Measurements from ENCODE around the gene OR52N5. TPM values are rescaled to one million over a fixed set of nuclear protein-coding genes. Genes with fewer than 3 reads are reported as not detected.
A peak's percentile ranks its signal among the peaks of the same experiment; 100 is the strongest.

OR52N5 gene
- total and polyA plus RNA-seq, 9 of the 15 experiments (the other 6 are each of a cell fraction or from before 2014, with no cell fraction given) = not detected

DNA sequence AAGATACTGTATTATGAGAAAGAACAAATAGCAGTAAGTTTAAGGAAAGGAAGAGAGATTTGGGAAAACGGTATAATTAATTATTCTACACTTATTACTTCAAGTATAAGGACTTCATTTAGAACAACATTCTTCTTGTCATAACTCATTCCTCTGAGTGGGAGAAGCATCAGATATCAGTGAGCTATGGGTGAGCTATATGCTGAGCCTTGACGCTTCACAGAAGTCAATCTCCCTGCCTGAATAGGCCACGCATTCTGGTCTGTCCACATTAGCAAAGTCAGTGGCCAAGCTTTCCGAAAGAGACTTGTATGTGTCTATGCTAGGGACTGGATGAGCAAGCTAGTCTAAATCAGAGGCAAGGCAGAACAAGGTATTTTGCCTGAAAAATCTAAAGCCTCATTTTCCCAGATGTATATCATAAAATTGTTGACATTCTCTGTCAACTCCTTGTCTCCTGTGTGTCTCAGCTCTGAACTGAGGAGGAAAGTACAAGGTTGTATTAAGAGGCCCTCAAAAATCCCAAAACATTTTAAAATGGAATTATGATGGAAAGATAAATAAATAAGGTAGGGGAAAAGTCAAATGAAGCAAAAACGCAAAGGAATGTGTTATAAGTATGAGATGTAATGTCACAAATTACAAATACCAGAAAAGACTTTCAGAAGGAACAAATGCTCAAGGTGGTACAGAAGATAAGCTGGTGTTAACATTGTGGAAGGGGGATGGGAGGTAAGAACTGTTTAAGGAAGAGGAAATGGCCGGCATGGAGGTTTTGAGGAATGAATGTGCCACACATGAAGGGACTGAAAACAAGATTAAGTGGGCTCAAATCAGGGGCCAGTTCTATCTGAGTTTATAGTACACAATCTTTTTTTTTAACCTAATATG lies 27.0 kb upstream of the OR52N5 start (continued):
- TF ChIP-seq MXI1 (IDR thresholded peaks at IDR 0.05; ENCODE audit: low read depth, low read length) (no peak), ZNF830 (CRISPR knock-in tag; IDR thresholded peaks at IDR 0.05) (no peak), LEF1 (IDR thresholded peaks at IDR 0.05) (peak; percentile 99), MIER1 (IDR thresholded peaks at IDR 0.05; ENCODE audit: low read depth) (no peak), TCFL5 (CRISPR knock-in tag; conservative IDR thresholded peaks at IDR 0.05) (no peak), CBFA2T3 (IDR thresholded peaks at IDR 0.05) (peak; percentile 90), TARDBP (IDR thresholded peaks at IDR 0.05) (no peak), PURB (CRISPR knock-in tag; IDR thresholded peaks at IDR 0.05; ENCODE audit: low read depth) (no peak), RAD21 (CRISPR knock-in tag; conservative IDR thresholded peaks at IDR 0.05 in 1 of 2, IDR thresholded peaks at IDR 0.05 in 1 of 2) (no peak), C11orf30 (IDR thresholded peaks at IDR 0.05; ENCODE audit: low read depth) (no peak), FOS (IDR thresholded peaks at IDR 0.05; ENCODE audit: extremely low read depth, insufficient read length) (no peak), GABPA (tag; conservative IDR thresholded peaks at IDR 0.05; ENCODE audit: low read depth) (no peak), KLF1 (tag; IDR thresholded peaks at IDR 0.05) (no peak), ZNF384 (IDR thresholded peaks at IDR 0.05; ENCODE audit: low read depth, low read length) (no peak), CTBP1 (IDR thresholded peaks at IDR 0.05; ENCODE audit: borderline replicate concordance) (no peak), SOX6 (IDR thresholded peaks at IDR 0.05) (peak; percentile 67), MCM7 (IDR thresholded peaks at IDR 0.05) (no peak)
- TF ChIP-seq, protein P1, sequence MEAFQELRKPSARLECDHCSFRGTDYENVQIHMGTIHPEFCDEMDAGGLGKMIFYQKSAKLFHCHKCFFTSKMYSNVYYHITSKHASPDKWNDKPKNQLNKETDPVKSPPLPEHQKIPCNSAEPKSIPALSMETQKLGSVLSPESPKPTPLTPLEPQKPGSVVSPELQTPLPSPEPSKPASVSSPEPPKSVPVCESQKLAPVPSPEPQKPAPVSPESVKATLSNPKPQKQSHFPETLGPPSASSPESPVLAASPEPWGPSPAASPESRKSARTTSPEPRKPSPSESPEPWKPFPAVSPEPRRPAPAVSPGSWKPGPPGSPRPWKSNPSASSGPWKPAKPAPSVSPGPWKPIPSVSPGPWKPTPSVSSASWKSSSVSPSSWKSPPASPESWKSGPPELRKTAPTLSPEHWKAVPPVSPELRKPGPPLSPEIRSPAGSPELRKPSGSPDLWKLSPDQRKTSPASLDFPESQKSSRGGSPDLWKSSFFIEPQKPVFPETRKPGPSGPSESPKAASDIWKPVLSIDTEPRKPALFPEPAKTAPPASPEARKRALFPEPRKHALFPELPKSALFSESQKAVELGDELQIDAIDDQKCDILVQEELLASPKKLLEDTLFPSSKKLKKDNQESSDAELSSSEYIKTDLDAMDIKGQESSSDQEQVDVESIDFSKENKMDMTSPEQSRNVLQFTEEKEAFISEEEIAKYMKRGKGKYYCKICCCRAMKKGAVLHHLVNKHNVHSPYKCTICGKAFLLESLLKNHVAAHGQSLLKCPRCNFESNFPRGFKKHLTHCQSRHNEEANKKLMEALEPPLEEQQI (IDR thresholded peaks at IDR 0.05) = peak; percentile 50; the same call in 1 of the 2 replicates
- TF ChIP-seq, protein P2, sequence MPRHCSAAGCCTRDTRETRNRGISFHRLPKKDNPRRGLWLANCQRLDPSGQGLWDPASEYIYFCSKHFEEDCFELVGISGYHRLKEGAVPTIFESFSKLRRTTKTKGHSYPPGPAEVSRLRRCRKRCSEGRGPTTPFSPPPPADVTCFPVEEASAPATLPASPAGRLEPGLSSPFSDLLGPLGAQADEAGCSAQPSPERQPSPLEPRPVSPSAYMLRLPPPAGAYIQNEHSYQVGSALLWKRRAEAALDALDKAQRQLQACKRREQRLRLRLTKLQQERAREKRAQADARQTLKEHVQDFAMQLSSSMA (CRISPR knock-in tag; IDR thresholded peaks at IDR 0.05) = no peak
- TF ChIP-seq, protein P3, sequence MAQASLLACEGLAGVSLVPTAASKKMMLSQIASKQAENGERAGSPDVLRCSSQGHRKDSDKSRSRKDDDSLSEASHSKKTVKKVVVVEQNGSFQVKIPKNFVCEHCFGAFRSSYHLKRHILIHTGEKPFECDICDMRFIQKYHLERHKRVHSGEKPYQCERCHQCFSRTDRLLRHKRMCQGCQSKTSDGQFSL (CRISPR knock-in tag; IDR thresholded peaks at IDR 0.05) = no peak
- TF ChIP-seq, protein P3 (tag; IDR thresholded peaks at IDR 0.05) = no peak
- TF ChIP-seq, protein P4, sequence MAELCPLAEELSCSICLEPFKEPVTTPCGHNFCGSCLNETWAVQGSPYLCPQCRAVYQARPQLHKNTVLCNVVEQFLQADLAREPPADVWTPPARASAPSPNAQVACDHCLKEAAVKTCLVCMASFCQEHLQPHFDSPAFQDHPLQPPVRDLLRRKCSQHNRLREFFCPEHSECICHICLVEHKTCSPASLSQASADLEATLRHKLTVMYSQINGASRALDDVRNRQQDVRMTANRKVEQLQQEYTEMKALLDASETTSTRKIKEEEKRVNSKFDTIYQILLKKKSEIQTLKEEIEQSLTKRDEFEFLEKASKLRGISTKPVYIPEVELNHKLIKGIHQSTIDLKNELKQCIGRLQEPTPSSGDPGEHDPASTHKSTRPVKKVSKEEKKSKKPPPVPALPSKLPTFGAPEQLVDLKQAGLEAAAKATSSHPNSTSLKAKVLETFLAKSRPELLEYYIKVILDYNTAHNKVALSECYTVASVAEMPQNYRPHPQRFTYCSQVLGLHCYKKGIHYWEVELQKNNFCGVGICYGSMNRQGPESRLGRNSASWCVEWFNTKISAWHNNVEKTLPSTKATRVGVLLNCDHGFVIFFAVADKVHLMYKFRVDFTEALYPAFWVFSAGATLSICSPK (IDR thresholded peaks at IDR 0.05; ENCODE audit: borderline replicate concordance) = no peak
- TF ChIP-seq, protein P5, sequence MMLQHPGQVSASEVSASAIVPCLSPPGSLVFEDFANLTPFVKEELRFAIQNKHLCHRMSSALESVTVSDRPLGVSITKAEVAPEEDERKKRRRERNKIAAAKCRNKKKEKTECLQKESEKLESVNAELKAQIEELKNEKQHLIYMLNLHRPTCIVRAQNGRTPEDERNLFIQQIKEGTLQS (IDR thresholded peaks at IDR 0.05) = no peak
- TF ChIP-seq, protein P5 (CRISPR knock-in tag; conservative IDR thresholded peaks at IDR 0.05) = no peak

All from K562 (cell line).